ENCODE data around the gene PLEK.

PLEK gene

GRCh38 chr2:68367953-68368653 is 3.0 kb downstream of the PLEK start:
- no peak overlapping the region for H3K27ac ChIP-seq
- no peak for TF ChIP-seq ZFX (IDR thresholded peaks at IDR 0.05)
- TF ChIP-seq CTCF (conservative IDR thresholded peaks at IDR 0.05) = no peak

DNA sequence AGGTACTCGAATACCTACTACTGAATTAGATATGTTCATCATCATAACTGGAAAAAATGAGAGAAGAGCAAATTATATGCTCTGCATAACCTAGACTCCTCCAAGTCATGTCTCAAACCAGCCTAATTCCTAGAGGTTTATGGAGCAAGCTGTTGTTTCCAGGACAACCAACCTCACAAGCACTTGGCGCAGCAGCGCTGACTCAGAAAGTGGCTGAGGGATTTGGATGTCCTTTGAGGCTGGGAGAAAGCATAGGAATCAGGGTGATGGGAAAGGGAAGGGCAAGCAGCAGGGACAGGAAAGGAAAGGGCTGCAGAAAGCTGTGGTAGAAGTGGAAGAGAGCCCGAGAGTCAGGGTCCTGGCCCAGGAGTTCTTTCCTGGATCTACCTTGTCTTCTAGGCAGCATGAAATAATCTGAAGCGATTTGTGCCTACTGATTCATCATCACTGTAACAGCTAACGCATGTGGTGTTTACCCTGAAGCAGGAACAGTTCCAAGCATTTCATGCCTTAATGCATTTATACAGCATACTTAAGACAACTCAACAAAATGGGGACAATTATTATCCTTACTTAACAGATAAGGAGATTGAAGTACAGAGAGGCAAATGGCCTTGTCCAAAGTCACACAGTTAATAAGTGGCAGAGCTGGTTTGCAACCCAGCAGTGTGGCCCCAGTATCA is 3.7 kb downstream of the PLEK start:
- no peak overlapping the region for H3K27ac ChIP-seq
- TF ChIP-seq CTCF (conservative IDR thresholded peaks at IDR 0.05) (no peak), ZFX (IDR thresholded peaks at IDR 0.05) (no peak)

DNA sequence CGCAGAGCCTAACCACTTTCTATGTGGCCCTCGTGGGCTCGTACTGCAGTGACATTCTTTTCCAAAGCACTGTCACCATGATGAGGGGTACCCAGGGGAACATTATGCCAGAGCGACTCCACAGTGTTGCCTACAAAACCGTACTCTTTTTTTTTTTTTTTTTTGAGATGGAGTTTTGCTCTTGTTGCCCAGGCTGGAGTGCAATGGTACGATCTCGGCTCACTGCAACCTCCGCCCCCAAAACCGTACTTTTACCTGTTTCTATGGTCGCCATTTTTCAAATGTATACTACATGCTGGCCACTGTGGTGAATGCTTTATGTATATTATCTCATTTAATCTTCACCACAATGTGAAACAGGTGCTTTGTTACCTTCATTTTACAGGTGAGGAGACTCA is 4.3 kb downstream of the PLEK start:
- H3K27ac ChIP-seq = no peak overlapping the region
- no peak for TF ChIP-seq ZFX (IDR thresholded peaks at IDR 0.05)
- TF ChIP-seq CTCF (conservative IDR thresholded peaks at IDR 0.05) = no peak

DNA sequence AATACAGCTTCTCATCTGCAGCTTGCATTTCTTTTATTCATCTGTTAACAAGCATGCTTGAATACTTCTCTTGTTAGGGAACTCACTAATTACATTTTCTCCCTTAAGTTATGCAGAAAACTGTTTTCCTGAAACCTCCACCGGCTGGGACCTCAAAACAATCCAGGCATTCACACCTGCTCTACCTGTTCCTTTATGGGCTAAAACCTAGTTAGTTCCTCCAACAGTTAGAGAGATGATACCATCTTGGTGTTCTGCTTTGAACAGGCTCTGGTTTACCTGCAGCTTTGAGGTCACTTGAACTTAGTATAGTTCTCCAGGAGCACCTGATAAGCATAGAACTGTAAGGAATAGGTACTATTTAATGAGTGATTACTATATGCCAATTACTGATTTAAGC is 6.1 kb downstream of the PLEK start:
- TF ChIP-seq CTCF (conservative IDR thresholded peaks at IDR 0.05) (no peak), ZFX (IDR thresholded peaks at IDR 0.05) (no peak)
- H3K27ac ChIP-seq = no peak overlapping the region

- TF ChIP-seq ZFX (IDR thresholded peaks at IDR 0.05) = no peak
- no peak overlapping the region for H3K27ac ChIP-seq
These were observed 6.5 kb downstream of the PLEK start for GRCh38 chr2:68371581-68371980.

DNA sequence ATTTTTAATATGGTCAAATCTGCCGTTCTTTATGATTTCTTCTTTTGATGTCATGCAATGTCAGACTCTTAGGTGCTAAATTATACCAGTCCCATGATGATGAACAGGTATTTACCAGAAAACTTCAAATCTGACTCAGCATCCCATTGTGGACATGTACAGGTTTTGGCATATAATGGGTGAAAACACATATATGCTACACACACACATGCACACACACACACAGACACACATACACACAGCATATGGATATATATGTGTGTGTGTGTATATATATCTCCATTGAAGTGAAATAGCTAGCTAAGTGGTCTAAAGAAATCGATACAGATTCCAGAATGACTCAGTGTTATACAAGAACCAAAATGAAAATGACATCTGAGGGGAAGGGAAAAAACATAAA is 7.4 kb downstream of the PLEK start:
- TF ChIP-seq CTCF (conservative IDR thresholded peaks at IDR 0.05) = no peak
- TF ChIP-seq ZFX (IDR thresholded peaks at IDR 0.05) = no peak
- no peak overlapping the region for H3K27ac ChIP-seq

- no peak overlapping the region for H3K27ac ChIP-seq
- TF ChIP-seq ZFX (IDR thresholded peaks at IDR 0.05) = no peak
- TF ChIP-seq CTCF (conservative IDR thresholded peaks at IDR 0.05) = no peak
These were observed 9.1 kb downstream of the PLEK start for GRCh38 chr2:68374184-68374583.

DNA sequence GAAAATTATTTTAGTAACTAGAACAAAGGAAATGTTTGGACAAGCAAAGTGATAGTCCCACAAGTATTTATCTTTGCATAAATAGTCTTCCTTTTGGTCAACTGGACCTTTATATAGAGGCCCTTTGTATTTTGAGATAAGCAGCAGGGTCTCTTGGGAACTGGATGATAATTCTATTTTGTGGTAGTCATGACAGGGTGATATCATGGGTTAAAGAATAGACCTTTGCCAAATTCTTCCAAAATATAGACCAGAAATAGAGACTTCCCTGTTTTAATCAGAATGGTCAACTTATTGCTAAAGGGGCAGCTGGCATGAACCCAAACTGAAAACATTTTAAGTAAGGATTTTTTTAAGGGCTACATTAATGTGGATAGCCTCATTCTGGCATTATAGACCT is 10.5 kb downstream of the PLEK start:
- no peak overlapping the region for H3K27ac ChIP-seq
- TF ChIP-seq ZFX (IDR thresholded peaks at IDR 0.05) (no peak), CTCF (conservative IDR thresholded peaks at IDR 0.05) (no peak)

All from C4-2B (cell line).